GM19240 (cell line): ENCODE results near the gene MARK3.

Experiments used
- DNase-seq: peaks from one replicate; pipeline ENCODE4 v3.0.0; 2011; ENCODE audit warnings: low spot score; ENCODE audit not compliant: insufficient read length

Gene MARK3

GRCh38 chr14:103485504-103485903, 100.3 kb downstream of the MARK3 start:
- DNase-seq = no peak

- DNase-seq = no peak
Observed at GRCh38 chr14:103488071-103488470, 102.9 kb downstream of the MARK3 start.

GRCh38 chr14:103488960-103489359, 103.7 kb downstream of the MARK3 start:
- no peak for DNase-seq

GRCh38 chr14:103489621-103490020, 104.4 kb downstream of the MARK3 start:
- DNase-seq = no peak

- DNase-seq = no peak
Observed at GRCh38 chr14:103491691-103492090, 106.5 kb downstream of the MARK3 start.

GRCh38 chr14:103492156-103492925, 107.1 kb downstream of the MARK3 start:
- DNase-seq = no peak

GRCh38 chr14:103495854-103496253, 110.6 kb downstream of the MARK3 start:
- no peak for DNase-seq

GRCh38 chr14:103496776-103497175, 111.6 kb downstream of the MARK3 start:
- no peak for DNase-seq

GRCh38 chr14:103499709-103500108, 114.5 kb downstream of the MARK3 start:
- DNase-seq = no peak

- no peak for DNase-seq
Observed at GRCh38 chr14:103500148-103500990, 115.2 kb downstream of the MARK3 start.

- DNase-seq = no peak
Observed at GRCh38 chr14:103501041-103501870, 116.0 kb downstream of the MARK3 start.

GRCh38 chr14:103501921-103502669, 116.9 kb downstream of the MARK3 start:
- DNase-seq = no peak

- no peak for DNase-seq
Observed at GRCh38 chr14:103502877-103503276, 117.7 kb downstream of the MARK3 start.

- DNase-seq = no peak
Observed at GRCh38 chr14:103503296-103503695, 118.1 kb downstream of the MARK3 start.

GRCh38 chr14:103504991-103505565, 119.9 kb downstream of the MARK3 start:
- DNase-seq = no peak

GRCh38 chr14:103507751-103508150, 122.5 kb downstream of the MARK3 start:
- no peak for DNase-seq

- no peak for DNase-seq
Observed at GRCh38 chr14:103508521-103509329, 123.5 kb downstream of the MARK3 start.

- no peak for DNase-seq
Observed at GRCh38 chr14:103509864-103510723, 124.9 kb downstream of the MARK3 start.
